OCI-LY3 (cell line): ENCODE measurements around the gene SULT1A2.

Source experiments
- H2AFZ ChIP-seq: fragments of 200-600, 300-600 bp; shearing (Covaris generic); 2 replicates; pipeline ENCODE4 v1.6.0; 2014; ENCODE audit warnings: antibody characterized with exemption, low read depth, low read length
- H3K27ac ChIP-seq: fragments of 200-600, 300-600 bp; sonication (generic); 2 replicates; pipeline ENCODE4 v1.5.1; 2014; ENCODE audit warnings: mild to moderate bottlenecking, low read length, moderate library complexity, mixed read lengths
- H3K27me3 ChIP-seq: fragments of 200-600, 300-600 bp; sonication (generic); 2 replicates; pipeline ENCODE4 v1.6.1; 2014; ENCODE audit warnings: low read depth, low read length, mixed read lengths
- H3K36me3 ChIP-seq: fragments of 200-600, 300-600 bp; sonication (generic); replicated peaks from 2 replicates; pipeline ENCODE3; 2014; ENCODE audit warnings: low read depth, low read length, mixed read lengths
- H3K4me1 ChIP-seq: fragments of 300-600, 200-600 bp; sonication (generic); 2 replicates; pipeline ENCODE4 v1.6.1; 2014; ENCODE audit warnings: low read length, mixed read lengths
- H3K4me2 ChIP-seq: fragments of 200-600, 300-600 bp; sonication (generic); 2 replicates; pipeline ENCODE4 v1.6.1; 2014; ENCODE audit warnings: low read length, mixed read lengths
- H3K4me3 ChIP-seq: fragments of 300-600, 200-600 bp; sonication (generic); 2 replicates; pipeline ENCODE4 v1.5.1; 2014; ENCODE audit warnings: antibody characterized with exemption, mild to moderate bottlenecking, low read length, moderate library complexity
- H3K79me2 ChIP-seq: fragments of 300-600, 200-600 bp; shearing (Covaris generic); 2 replicates; pipeline ENCODE4 v1.6.1; 2014; ENCODE audit warnings: mild to moderate bottlenecking, low read length, mixed read lengths
- H3K9ac ChIP-seq: fragments of 300-600, 200-600 bp; shearing (Covaris generic); 2 replicates; pipeline ENCODE4 v1.6.0; 2014; ENCODE audit warnings: mild to moderate bottlenecking, low read length, moderate library complexity
- H3K9me3 ChIP-seq: fragments of 200-600, 300-600 bp; shearing (Covaris generic); 2 replicates; pipeline ENCODE4 v1.6.1; 2014; ENCODE audit warnings: low read length, mixed read lengths; ENCODE audit not compliant: insufficient read depth
- H4K20me1 ChIP-seq: fragments of 200-600, 300-600 bp; sonication (generic); 2 replicates; pipeline ENCODE4 v1.6.1; 2016; ENCODE audit warnings: low read length, mixed read lengths; ENCODE audit not compliant: insufficient read depth
- EZH2phosphoT487 ChIP-seq: fragments of 200-600 bp; shearing (Covaris generic); IDR thresholded peaks from 2 replicates; pipeline ENCODE4 v1.6.1; 2018; ENCODE audit warnings: antibody characterized with exemption, mixed run types, low read depth
- TF ChIP-seq, protein P1 (sequence below): fragments of 200-600, 300-600 bp; sonication (generic); IDR thresholded peaks from 2 replicates; pipeline ENCODE4 v1.5.1; 2014; ENCODE audit warnings: antibody characterized with exemption, low read length, low read depth

Gene SULT1A2

GRCh38 chr16:28575446-28576109 lies 21.3 kb downstream of the SULT1A2 start:
- H3K79me2 ChIP-seq, result 0 out of 2 replicates have a peak, but pooled peaks cover 3% of the 10 kb centered on the region
- no peak overlapping the region for H3K4me3 ChIP-seq
- no peaks in the 10 kb centered on the region for H3K36me3 ChIP-seq
- no peak overlapping the region for H2AFZ ChIP-seq
- H4K20me1 ChIP-seq, result peaks cover 3% of the 10 kb centered on the region; the same call in 1 of the 2 replicates
- H3K9me3 ChIP-seq, result no peaks in the 10 kb centered on the region
- H3K4me2 ChIP-seq, result no peak overlapping the region
- TF ChIP-seq, protein P1, sequence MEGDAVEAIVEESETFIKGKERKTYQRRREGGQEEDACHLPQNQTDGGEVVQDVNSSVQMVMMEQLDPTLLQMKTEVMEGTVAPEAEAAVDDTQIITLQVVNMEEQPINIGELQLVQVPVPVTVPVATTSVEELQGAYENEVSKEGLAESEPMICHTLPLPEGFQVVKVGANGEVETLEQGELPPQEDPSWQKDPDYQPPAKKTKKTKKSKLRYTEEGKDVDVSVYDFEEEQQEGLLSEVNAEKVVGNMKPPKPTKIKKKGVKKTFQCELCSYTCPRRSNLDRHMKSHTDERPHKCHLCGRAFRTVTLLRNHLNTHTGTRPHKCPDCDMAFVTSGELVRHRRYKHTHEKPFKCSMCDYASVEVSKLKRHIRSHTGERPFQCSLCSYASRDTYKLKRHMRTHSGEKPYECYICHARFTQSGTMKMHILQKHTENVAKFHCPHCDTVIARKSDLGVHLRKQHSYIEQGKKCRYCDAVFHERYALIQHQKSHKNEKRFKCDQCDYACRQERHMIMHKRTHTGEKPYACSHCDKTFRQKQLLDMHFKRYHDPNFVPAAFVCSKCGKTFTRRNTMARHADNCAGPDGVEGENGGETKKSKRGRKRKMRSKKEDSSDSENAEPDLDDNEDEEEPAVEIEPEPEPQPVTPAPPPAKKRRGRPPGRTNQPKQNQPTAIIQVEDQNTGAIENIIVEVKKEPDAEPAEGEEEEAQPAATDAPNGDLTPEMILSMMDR, result no peak
- TF ChIP-seq EZH2phosphoT487, result no peak
- no peaks in the 10 kb centered on the region for H3K4me1 ChIP-seq
- no peak overlapping the region for H3K9ac ChIP-seq
- H3K27ac ChIP-seq, result no peak overlapping the region
- H3K27me3 ChIP-seq, result no peaks in the 10 kb centered on the region

DNA sequence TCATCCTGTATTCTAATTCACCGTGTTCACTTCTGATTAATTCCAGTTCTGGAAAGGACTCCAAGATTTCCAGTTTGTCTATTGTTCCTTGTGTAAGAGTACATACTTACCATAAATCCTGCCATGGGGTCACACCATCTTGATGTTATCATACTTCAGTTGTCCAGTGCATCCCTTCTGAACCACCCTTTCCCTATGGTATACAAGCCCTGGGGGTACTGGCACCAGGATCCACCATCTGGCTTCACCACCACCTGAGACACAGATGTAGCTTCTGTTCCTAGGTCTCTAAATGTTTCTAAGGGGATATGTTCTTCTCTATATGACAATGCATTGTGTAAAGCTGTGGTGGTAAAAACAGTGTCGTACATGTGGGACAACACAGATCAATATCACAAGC lies 21.9 kb downstream of the SULT1A2 start:
- no peak overlapping the region for H3K4me3 ChIP-seq
- no peak overlapping the region for H2AFZ ChIP-seq
- H3K9me3 ChIP-seq, result no peaks in the 10 kb centered on the region
- no peak overlapping the region for H3K4me2 ChIP-seq
- H3K27me3 ChIP-seq, result no peaks in the 10 kb centered on the region
- no peaks in the 10 kb centered on the region for H3K36me3 ChIP-seq
- peaks cover 3% of the 10 kb centered on the region; the same call in 1 of the 2 replicates for H4K20me1 ChIP-seq
- 0 out of 2 replicates have a peak, but pooled peaks cover 6% of the 10 kb centered on the region for H3K79me2 ChIP-seq
- no peak overlapping the region for H3K27ac ChIP-seq
- no peak overlapping the region for H3K9ac ChIP-seq
- no peaks in the 10 kb centered on the region for H3K4me1 ChIP-seq
- TF ChIP-seq, protein P1, result no peak

- no peaks in the 10 kb centered on the region for H3K4me1 ChIP-seq
- no peaks in the 10 kb centered on the region for H3K36me3 ChIP-seq
- H3K4me3 ChIP-seq, result no peak overlapping the region
- no peak overlapping the region for H2AFZ ChIP-seq
- H4K20me1 ChIP-seq, result peaks cover 3% of the 10 kb centered on the region; the same call in 1 of the 2 replicates
- no peak overlapping the region for H3K27ac ChIP-seq
- H3K27me3 ChIP-seq, result no peaks in the 10 kb centered on the region
- no peaks in the 10 kb centered on the region for H3K9me3 ChIP-seq
- no peak overlapping the region for H3K4me2 ChIP-seq
- no peak overlapping the region for H3K9ac ChIP-seq
- TF ChIP-seq EZH2phosphoT487, result no peak
- TF ChIP-seq, protein P1, result no peak
- H3K79me2 ChIP-seq, result 0 out of 2 replicates have a peak, but pooled peaks cover 11% of the 10 kb centered on the region
These were observed 22.8 kb downstream of the SULT1A2 start for GRCh38 chr16:28573738-28574718.
